Hypothalamus (tissue), 51 donors: Measurements from ENCODE around the gene LRRC37A.
"Not testable (repeated sequence)": the region's sequence is repeated elsewhere in the genome, so short reads cannot be mapped to it uniquely, and the experiment has no call there.

Experiments
- DNase-seq, 51 donors: peaks; one replicate each; lab custom pipeline; 2025; lab: John Stamatoyannopoulos, UW

LRRC37A gene

DNA sequence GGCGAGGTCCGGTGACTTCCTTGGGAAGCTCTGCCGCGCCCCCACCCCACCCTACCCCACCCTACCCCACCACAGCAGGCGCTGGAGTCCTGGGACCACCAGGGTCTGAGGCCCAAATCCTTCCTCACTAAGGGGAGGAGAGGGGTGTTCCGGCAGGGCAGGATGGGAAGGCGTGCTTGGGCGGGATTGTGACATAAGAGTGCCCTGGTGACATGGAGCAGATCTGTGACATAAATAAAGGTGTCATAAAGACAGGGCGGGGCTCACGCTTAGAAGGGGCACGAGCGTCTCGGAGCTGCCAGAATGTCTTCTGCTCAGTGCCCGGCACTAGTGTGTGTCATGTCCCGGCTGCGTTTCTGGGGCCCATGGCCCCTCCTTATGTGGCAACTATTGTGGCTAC lies at the start of gene LRRC37A:
Gene LRRC37A, plus strand, starts transcription at position 301 of the 400 bp plus-strand sequence. Its CDS starts 3 bp downstream, at position 304.
- DNase-seq = not testable (repeated sequence)

DNA sequence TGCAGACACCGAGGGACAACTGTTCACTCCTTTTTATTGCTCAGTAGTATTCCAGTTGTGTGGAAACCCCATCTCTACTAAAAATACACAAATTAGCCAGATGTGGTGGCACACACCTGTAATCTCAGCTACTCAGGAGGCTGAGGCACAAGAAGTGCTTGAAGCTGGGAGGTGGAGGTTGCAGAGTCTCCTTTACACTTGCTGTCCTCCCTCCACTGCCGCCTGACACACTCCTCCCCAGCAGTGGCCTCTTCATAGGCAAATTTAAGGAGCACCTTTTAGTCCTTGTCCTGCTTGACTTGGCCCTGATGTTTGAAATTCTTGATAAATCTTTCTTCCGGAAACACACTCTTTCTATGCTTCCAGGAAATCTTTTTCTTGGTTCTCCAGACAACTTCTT lies 45.8 kb upstream of the LRRC37A start:
- DNase-seq = not testable (repeated sequence)

DNA sequence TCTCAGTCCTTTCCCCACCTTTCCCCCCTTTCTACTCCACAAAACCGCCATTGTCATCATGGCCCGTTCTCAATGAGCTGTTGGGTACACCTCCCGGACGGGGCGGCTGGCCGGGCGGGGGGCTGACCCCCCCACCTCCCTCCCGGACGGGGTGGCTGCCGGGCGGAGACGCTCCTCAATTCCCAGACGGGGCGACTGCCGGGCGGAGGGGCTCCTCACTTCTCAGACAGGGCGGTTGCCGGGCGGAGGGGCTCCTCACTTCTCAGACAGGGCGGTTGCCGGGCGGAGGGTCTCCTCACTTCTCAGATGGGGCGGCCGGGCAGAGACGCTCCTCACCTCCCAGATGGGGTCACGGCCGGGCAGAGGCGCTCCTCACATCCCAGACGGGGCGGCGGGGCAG lies 42.1 kb upstream of the LRRC37A start:
- not testable (repeated sequence) for DNase-seq

DNA sequence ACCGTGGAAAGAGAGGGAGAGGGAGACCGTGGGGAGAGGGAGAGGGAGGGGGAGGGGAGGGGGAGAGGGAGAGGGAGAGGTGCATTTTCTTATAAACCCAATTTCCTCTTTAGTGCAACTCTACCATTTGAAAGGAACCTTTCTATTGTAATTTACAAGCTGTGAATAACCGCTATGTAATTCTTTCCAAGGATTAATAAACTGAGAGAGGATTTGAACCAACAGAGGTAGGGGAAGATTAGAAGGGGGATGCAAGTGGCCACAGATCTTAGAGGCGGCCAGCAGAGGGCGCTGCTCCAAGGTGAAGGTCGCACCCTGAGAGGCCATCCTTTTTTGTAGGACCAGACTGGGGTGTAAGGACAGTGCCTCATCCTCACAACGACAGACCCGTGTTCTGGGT lies 41.2 kb upstream of the LRRC37A start:
- DNase-seq = peak in 25 of 51 donors; percentile 1 to 78 (median 30)

DNA sequence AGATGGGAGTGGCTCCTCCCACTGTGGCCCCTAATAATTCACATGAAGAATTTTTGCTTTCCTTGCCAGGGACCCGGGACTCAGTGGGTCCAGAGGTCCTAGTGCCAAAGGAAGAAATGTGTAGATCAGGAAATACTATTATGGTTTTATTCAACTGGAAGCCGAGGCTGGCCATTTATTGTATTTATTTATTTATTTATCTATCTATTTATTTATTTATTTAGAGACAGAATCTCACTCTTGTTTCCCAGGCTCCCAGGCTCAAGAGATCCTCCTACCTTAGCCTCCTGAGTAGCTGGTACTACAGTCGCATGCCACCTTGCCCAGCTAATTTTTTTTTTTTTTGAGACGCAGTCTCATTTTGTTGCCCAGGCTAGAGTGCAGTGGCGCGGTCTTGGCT lies 40.7 kb upstream of the LRRC37A start:
- DNase-seq = not testable (repeated sequence)

DNA sequence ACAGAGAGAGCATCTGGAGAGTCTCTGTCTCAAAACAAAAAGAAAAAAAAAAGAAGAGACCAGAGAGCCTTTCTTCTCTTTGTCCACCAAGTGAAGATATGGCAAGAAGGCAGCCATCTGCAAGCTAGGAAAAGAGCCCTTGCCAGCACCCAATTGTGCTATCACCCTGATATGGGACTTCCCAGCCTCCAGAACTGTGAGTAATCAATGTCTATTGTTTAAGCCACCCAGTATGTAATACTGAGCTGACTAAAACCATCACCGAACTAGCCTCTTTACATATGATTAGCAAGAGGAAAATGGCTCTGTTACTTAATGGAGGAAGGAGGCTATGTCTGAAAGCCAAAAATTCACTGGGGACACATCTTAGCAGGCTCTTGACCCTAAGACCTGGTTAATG lies 38.6 kb upstream of the LRRC37A start:
- DNase-seq = not testable (repeated sequence)

DNA sequence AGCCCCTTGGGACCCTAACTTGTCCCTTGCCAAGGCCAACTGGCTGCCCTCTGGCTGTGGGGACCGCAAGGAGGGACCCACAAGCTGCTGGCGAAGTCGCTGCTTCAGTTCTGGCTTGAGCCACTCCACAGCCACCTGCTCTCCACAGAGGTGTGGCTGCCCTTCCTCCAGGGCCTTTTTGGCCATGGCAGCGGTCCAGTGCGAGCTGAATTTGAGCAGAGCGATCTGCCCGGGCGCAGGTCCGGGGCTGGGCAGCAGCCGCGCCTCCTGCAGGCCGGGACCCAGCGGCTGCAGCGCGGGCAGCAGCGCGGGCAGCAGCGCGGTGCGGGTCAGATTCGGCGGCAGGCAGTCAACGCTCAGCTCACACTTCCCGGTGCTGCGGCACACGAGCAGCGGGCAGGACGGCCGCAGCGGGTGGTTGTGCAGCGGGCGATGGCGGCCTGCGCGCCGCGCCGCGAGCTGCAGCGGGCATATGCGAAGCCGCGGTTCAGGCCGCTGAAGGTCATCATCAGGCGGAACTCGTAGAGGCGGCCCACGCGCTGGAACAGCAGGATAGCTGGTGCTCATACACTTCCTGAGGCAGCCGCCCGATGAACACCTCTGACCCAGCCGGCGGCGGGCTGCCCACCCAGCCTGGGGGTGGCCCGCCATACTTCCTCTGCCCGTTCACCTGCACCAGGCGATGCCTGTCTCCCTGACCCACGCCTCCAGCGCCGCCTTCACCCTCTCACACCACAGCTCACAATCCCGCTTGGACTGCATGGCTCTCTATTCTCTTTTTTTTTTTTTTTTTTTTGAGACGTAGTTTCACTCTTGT lies 34.9 kb upstream of the LRRC37A start:
- peak in 9 of 51 donors; percentile 6 to 36 (median 27) for DNase-seq

DNA sequence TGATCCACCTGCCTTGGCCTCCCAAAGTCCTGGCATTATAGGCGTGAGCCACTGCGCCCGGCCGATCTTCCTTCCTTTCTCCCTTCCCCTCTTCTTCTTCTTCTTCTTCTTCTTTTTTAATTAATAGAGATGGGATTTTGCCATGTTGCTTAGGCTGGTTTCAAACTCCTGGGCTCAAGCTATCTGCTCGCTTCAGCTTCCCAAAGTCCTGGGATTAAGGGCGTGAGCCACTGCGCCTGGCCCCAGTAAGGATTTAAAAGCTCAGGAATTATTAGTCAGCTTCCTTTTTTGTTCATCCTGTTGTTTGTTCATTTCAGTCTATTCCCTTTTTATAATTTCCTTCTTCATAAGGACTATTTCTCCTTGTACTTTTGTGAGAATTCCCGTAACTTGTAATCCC lies 32.7 kb upstream of the LRRC37A start:
- DNase-seq = no peak

DNA sequence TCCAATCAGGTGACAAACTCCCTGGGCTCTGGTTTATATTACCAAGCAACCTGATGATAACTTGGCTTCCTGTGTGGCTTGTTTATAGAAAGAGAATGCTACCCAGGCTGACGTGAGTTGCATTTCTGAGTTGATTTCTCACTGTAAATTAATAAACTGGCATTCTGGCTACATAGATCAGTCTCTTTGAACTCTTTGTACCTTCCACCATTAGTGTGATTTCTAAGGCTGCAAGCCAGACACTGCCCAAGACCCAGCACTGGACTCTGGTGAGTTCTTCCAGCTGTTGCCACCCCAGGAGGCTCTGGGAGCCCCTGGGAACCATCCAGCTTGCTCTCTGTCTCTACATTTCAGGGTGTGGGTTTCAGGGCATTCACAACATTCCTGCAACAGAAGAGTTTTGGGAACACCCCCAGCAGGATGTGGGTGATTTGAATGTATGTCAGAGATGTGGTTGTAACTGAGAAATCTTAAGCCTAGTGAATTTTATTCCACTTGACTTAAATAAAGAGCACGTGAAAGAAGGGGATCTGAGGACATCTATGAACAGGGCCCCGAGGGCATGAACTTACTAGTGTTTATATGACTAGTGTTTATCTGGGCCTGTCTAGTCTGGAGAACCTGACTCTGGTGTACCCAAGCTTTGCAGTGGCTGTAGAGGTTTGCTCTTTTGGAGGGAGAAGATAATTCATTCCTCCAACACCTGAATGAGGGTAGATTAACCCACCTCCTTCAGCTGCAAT lies 30.3 kb upstream of the LRRC37A start:
- no peak for DNase-seq

DNA sequence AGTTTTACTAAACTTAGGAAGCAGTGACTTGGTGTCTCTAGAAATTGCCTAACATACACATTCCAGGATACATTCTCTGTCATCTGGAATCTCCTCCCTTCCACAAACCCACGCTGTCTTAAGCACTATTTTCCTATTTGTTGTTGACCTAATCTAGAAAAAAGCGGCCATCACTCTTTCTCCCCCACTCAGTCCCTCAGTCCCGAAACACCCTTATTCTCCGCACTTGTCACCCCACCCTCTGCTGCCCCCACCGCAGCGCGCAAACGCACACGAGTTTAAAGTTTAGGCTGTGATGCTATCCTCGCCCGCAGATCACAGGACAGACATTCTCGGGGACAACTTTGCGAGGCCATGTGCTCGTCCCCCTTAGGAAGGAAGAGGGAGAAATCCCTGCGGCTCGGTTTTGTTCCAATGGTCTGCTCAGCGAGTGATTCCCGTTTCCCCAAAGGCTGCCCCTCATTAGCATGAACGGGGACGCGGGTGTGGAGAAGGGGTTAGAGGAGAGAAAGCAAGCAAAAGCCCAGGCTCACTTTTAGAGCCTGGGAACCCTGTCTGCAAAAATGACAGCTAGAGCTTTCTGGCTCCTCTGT lies 28.8 kb upstream of the LRRC37A start:
- DNase-seq = peak in 17 of 51 donors; percentile 12 to 79 (median 58)

DNA sequence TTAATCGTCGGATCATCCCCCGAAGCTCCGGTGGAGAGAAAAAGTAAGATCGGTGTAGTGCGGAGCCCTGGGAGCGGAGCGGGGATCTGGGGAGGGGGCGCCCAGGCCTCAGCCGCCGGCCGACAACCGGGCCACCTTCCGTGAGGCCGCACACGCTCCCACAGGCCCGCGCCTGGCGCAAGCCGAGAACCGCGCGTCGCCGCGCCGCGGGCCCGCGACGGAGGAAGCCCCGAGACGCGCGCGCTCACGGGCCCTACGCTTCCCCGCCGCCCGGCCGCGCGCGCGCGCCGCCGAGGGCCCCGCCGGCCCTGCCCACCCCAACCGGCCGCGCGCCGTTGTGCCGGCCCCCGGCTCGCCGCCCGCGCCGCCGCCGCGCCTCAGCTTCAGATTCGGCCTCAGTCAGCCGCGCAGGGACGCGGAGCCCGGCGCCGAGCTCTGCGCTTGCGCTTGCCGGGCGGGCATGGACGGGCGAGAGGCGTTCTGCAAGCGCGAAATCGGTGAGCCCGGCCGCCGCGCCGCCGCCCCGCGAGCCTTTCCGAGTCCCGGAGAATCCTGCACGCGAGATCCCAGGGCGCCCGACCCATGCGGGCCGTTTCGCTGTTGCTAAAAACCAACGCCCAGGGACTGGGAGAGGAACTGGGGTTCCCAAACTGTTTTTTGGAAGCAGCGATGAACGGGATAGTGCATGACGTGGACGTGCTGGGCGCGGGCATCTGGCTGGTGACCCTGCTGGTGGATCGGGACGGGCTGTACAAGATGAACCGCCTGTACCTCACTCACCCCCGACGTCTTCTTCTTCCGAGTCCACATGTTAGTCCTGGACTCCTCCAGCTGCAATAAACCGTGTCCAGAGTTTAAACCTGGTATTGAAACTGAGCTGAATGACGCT lies 28.0 kb upstream of the LRRC37A start:
- DNase-seq = peak; percentile 39 to 94 (median 74)

DNA sequence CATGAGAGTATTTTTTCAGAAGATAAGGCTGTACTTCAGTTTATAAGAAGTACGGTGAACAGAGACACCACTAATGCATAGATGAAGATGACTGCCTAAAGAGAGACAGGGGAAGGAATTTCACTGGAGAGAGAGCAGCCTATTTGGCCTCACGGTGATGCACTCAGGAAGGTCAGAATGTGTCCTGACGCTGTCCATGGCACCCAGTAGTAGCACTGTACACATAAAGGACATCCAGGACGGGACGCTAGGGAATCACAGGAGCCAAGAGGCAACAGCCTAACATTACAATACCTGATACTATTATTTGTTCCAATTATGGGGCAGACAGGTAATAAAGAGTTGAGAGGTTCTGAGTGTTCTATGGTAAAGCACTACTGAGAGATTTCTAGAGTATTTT lies 24.9 kb upstream of the LRRC37A start:
- DNase-seq = no peak

DNA sequence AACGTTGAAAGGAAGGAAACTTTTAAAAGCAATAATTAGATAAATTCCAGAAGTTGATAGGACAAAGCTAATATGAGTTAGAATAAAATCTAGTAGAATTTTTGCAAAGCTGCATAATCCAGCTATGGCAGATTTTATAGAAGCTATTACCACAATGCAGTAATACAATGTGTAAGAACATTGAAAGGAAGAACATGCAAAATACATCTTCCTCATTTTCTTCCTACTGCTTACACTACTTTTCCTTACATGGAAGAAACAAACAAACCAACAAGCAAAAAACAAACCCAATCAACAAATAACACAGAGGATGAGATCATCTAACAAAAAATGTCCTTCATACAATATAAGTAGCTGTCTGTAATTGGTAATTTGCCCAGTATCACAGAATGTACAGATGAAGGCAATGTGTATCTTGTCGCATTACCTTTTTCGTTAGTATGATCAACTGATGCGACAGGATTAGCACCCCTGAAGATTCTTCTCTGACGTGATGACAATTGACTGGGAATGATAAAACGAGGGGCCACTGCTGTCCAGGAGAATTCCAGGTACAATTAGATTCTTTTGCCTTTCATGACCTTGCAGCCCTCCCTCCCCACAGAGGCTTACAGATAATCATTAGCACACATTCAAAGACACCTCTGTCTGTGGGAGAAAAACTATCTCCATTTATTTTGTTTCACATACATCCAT lies 21.2 kb upstream of the LRRC37A start:
- DNase-seq = no peak

DNA sequence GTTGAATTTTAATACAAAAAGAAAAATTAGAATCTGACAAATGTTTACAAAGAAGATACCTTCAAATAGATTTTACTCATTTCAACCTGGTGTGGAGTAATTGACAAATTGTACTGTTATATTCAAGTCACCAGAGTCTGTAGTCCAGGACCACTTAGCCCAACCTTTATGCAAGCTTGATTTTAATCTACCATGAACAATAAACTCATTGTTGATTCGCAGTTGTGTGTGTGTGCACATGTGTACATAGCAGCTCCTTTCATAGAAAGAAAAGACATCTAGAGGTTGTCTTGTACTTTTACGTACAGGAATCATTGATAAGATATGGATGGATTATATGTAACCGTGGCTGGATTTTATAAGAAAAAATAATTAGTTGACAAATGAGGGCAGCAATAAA lies 20.7 kb upstream of the LRRC37A start:
- DNase-seq = no peak

DNA sequence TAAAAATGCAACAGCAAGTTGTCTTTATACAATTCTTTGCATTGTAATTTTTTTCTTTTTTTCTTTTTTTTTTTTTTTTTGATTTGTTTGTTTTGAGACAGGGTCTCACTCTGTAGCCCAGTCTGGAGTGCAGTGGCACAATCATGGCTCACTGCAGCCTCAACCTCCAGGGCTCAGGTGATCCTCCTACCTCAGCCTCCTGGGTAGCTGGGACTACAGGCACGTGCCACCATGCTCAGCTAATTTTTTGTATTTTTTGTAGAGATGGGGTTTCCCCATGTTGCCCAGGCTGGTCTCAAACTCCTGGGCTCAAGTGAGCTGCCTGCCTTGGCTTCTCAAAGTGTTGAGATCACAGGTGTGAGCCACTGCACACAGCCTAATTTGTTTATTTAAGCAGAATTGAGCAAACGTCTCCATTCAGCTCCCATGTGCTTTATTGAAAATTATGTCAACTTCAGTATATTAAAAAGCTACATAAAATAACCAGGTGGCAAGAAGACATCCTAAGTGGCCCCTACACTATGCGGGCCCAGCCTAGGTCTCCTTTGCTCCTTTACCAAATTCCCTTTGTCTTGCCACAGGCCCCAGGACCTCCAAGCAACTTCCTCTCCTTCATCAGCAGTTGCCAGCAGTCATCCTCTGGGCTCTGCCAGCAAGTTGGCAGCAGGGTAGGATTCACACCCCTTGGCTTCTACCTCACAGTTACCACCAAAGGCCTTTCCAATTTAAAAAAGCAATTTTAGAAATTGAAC lies 18.0 kb upstream of the LRRC37A start:
- peak in 6 of 51 donors; percentile 16 to 35 (median 24) for DNase-seq

DNA sequence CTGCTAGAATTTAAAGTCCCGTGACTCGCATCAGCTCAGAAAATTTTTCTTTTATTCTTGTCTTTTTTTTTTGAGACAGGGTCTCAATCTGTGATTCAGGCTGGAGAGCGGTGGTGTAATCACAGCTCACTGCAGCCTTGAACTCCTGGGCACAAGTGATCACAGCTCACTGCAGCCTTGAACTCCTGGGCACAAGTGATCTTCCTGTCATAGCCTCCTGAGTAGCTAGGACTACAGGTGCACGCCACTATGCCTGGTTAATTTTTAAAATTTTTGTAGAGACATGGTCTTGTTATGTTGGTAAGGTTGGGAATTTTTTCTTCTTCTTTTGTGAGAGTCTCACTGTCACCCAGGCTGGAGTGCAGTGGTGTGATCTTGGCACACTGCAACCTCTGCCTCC lies 13.6 kb upstream of the LRRC37A start:
- not testable (repeated sequence) for DNase-seq

DNA sequence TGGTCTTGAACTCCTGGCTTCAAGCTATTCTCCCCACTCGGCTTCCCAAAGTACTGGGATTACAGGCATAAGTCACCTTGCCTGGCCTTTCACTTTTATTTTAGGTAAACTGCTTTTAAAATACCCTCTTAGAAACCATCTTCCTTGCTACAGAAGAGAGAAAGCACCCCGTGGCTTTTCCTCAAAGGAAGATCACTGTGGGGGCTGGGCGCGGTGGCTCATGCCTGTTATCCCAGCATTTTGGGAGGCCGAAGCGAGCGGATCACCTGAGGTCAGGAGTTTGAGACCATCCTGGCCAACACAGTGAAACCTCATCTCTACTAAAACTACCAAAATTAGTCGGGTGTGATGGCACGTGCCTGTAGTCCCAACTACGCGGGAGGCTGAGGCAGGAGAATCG lies 12.3 kb upstream of the LRRC37A start:
- not testable (repeated sequence) for DNase-seq

DNA sequence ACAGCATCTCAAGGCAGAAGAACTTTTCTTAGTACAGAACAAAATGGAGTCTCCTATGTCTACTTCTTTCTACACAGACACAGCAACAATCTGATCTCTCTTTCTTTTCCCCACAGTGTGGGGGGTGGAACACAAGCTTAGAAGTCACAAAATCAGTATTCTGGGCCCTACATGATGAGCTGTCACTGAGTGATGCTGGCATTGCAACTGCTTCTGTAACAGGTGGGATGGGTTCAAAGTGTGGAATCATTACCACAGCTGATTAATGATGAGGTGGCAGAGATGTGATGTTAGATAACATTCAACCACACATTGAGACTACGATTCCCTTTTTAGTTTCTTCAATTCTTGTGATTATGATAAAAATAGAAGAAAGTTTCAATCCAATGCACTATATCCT lies 10.5 kb upstream of the LRRC37A start:
- DNase-seq = not testable (repeated sequence)

DNA sequence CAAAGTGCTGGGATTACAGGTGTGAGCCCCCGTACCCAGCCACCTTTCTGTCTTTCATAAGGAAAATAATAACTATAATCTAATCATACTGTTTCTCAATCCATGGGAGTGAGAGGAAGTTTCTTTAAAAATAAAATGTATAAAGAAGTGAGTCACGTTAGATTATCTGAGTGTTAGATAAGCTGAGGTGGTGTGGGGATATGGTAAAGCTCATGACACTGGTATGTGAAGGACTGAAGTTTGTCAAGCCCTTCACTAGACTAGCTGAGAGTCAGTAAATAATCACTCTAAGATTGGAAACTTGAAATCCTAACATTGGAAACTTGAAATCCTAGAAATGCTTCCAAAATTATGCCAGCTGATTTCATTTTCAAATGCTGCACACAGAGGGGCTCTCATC lies 9.4 kb upstream of the LRRC37A start:
- DNase-seq = not testable (repeated sequence)
